Measurements from ENCODE around the gene CSF2.

CSF2 gene

GRCh38 chr5:132070460-132071337 lies 2.9 kb upstream of the CSF2 start:
- no peak for DNase-seq

GRCh38 chr5:132071338-132071707 lies 2.3 kb upstream of the CSF2 start:
- no peak for DNase-seq

- DNase-seq, result no peak
These were observed 1.5 kb upstream of the CSF2 start for GRCh38 chr5:132072070-132072469.

- no peak for DNase-seq
These were observed 1.1 kb upstream of the CSF2 start for GRCh38 chr5:132072528-132072927.

GRCh38 chr5:132074091-132074771 lies 642 bp downstream of the CSF2 start:
- no peak for DNase-seq

GRCh38 chr5:132074772-132075718 lies 1.5 kb downstream of the CSF2 start:
- no peak for DNase-seq

- no peak for DNase-seq
These were observed 2.1 kb downstream of the CSF2 start for GRCh38 chr5:132075719-132076077.

GRCh38 chr5:132076202-132076830 lies 2.7 kb downstream of the CSF2 start:
- no peak for DNase-seq

- no peak for DNase-seq
These were observed 3.4 kb downstream of the CSF2 start for GRCh38 chr5:132076983-132077382.

GRCh38 chr5:132079081-132079480 lies 5.5 kb downstream of the CSF2 start:
- DNase-seq, result no peak

GRCh38 chr5:132079619-132080018 lies 6.0 kb downstream of the CSF2 start:
- no peak for DNase-seq

GRCh38 chr5:132080595-132080994 lies 7.0 kb downstream of the CSF2 start:
- DNase-seq, result no peak

- DNase-seq, result no peak
These were observed 7.9 kb downstream of the CSF2 start for GRCh38 chr5:132081458-132081857.

GRCh38 chr5:132082329-132083023 lies 8.9 kb downstream of the CSF2 start:
- DNase-seq, result no peak

GRCh38 chr5:132083071-132083678 lies 9.6 kb downstream of the CSF2 start:
- no peak for DNase-seq

- DNase-seq, result no peak
These were observed 12.1 kb downstream of the CSF2 start for GRCh38 chr5:132085686-132086085.

- no peak for DNase-seq
These were observed 12.7 kb downstream of the CSF2 start for GRCh38 chr5:132086277-132086794.

GRCh38 chr5:132087176-132087575 lies 13.6 kb downstream of the CSF2 start:
- no peak for DNase-seq

- no peak for DNase-seq
These were observed 14.1 kb downstream of the CSF2 start for GRCh38 chr5:132087661-132088060.

GRCh38 chr5:132089363-132089762 lies 15.8 kb downstream of the CSF2 start:
- no peak for DNase-seq

GRCh38 chr5:132090107-132090506 lies 16.5 kb downstream of the CSF2 start:
- DNase-seq, result no peak

GRCh38 chr5:132093271-132093670 lies 19.7 kb downstream of the CSF2 start:
- no peak for DNase-seq

Data from NCI-H1417 treated with DMSO at 0.1 percent for 48 hours (cell line).